ENCODE measurements around the gene ATP13A2.
A peak's percentile ranks its signal among the peaks of the same experiment; 100 is the strongest.

ATP13A2 gene

GRCh38 chr1:16960560-16961296, 51.0 kb downstream of the ATP13A2 start:
- TF ChIP-seq REST (IDR thresholded peaks at IDR 0.05; ENCODE audit: low read depth) (no peak), EP300 (IDR thresholded peaks at IDR 0.05; ENCODE audit: borderline replicate concordance) (no peak), FOXM1 (IDR thresholded peaks at IDR 0.05; ENCODE audit: borderline replicate concordance, low read depth) (no peak), TEAD4 (IDR thresholded peaks at IDR 0.05) (no peak), MAX (IDR thresholded peaks at IDR 0.05) (peak; percentile 89), CREB1 (IDR thresholded peaks at IDR 0.05; ENCODE audit: low read depth) (no peak), EGR1 (IDR thresholded peaks at IDR 0.05) (no peak), RAD21 (IDR thresholded peaks at IDR 0.05; ENCODE audit: low read depth) (peak; percentile 52; the same call in 1 of the 2 replicates), CEBPB (IDR thresholded peaks at IDR 0.05) (no peak), TAF1 (IDR thresholded peaks at IDR 0.05; ENCODE audit: low read depth) (peak; percentile 34; the same call in 1 of the 2 replicates), NFIC (IDR thresholded peaks at IDR 0.05) (peak; percentile 75), YY1 (IDR thresholded peaks at IDR 0.05; ENCODE audit: low read depth) (no peak), TCF12 (IDR thresholded peaks at IDR 0.05; ENCODE audit: low read depth) (peak; percentile 26; the same call in 1 of the 2 replicates), USF1 (IDR thresholded peaks at IDR 0.05) (no peak), ZBTB7A (IDR thresholded peaks at IDR 0.05; ENCODE audit: low read depth) (peak; percentile 53; the same call in 1 of the 2 replicates)

- TF ChIP-seq TEAD4 (IDR thresholded peaks at IDR 0.05) (no peak), CEBPB (IDR thresholded peaks at IDR 0.05) (no peak)
Observed at GRCh38 chr1:16958475-16958874, 53.3 kb downstream of the ATP13A2 start.

GRCh38 chr1:16957731-16958130, 54.0 kb downstream of the ATP13A2 start:
- TF ChIP-seq CREB1 (IDR thresholded peaks at IDR 0.05; ENCODE audit: low read depth) = no peak
- TF ChIP-seq YY1 (IDR thresholded peaks at IDR 0.05; ENCODE audit: low read depth) = no peak
- TF ChIP-seq TAF1 (IDR thresholded peaks at IDR 0.05; ENCODE audit: low read depth) = no peak

GRCh38 chr1:16956775-16957174, 55.0 kb downstream of the ATP13A2 start:
- no peak for TF ChIP-seq MAX (IDR thresholded peaks at IDR 0.05)
- TF ChIP-seq TAF1 (IDR thresholded peaks at IDR 0.05; ENCODE audit: low read depth) = no peak
- no peak for TF ChIP-seq EP300 (IDR thresholded peaks at IDR 0.05; ENCODE audit: borderline replicate concordance)
- no peak for TF ChIP-seq NFIC (IDR thresholded peaks at IDR 0.05)
- no peak for TF ChIP-seq ZBTB7A (IDR thresholded peaks at IDR 0.05; ENCODE audit: low read depth)
- no peak for TF ChIP-seq TCF12 (IDR thresholded peaks at IDR 0.05; ENCODE audit: low read depth)
- no peak for TF ChIP-seq TEAD4 (IDR thresholded peaks at IDR 0.05)
- no peak for TF ChIP-seq EGR1 (IDR thresholded peaks at IDR 0.05)
- no peak for TF ChIP-seq YY1 (IDR thresholded peaks at IDR 0.05; ENCODE audit: low read depth)
- TF ChIP-seq FOXM1 (IDR thresholded peaks at IDR 0.05; ENCODE audit: borderline replicate concordance, low read depth) = no peak
- no peak for TF ChIP-seq USF1 (IDR thresholded peaks at IDR 0.05)
- no peak for TF ChIP-seq RAD21 (IDR thresholded peaks at IDR 0.05; ENCODE audit: low read depth)
- no peak for TF ChIP-seq REST (IDR thresholded peaks at IDR 0.05; ENCODE audit: low read depth)
- TF ChIP-seq CEBPB (IDR thresholded peaks at IDR 0.05) = no peak
- TF ChIP-seq CREB1 (IDR thresholded peaks at IDR 0.05; ENCODE audit: low read depth) = no peak

GRCh38 chr1:16955186-16955585, 56.5 kb downstream of the ATP13A2 start:
- no peak for TF ChIP-seq USF1 (IDR thresholded peaks at IDR 0.05)
- TF ChIP-seq CEBPB (IDR thresholded peaks at IDR 0.05) = no peak
- no peak for TF ChIP-seq NFIC (IDR thresholded peaks at IDR 0.05)
- TF ChIP-seq EP300 (IDR thresholded peaks at IDR 0.05; ENCODE audit: borderline replicate concordance) = no peak
- TF ChIP-seq TCF12 (IDR thresholded peaks at IDR 0.05; ENCODE audit: low read depth) = no peak

GRCh38 chr1:16954579-16954978, 57.1 kb downstream of the ATP13A2 start:
- TF ChIP-seq TAF1 (IDR thresholded peaks at IDR 0.05; ENCODE audit: low read depth) = no peak
